Measurements from ENCODE around the gene MAP3K7CL.

MAP3K7CL gene

DNA sequence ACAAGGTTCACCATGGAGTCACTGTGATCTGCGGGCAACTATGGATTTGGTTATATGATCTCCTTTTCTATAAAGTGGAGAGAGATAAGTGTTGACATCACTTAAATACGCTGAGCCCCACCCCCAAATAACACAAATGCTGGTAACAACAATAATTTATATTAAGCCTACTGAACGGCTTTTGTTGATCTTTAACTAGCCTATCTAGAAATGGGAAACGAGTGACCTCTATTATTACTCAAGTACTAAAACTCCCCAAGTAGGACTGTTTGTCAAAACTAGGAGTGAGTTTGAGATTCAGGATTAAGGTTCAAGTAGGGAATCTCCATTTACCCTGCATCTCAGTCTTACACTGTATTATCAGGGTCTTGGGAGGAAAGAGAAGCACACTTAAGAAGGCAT lies 52.2 kb downstream of the MAP3K7CL start:
- peak overlapping the region; percentile 64 for H3K4me3 ChIP-seq
- TF ChIP-seq, protein P1, sequence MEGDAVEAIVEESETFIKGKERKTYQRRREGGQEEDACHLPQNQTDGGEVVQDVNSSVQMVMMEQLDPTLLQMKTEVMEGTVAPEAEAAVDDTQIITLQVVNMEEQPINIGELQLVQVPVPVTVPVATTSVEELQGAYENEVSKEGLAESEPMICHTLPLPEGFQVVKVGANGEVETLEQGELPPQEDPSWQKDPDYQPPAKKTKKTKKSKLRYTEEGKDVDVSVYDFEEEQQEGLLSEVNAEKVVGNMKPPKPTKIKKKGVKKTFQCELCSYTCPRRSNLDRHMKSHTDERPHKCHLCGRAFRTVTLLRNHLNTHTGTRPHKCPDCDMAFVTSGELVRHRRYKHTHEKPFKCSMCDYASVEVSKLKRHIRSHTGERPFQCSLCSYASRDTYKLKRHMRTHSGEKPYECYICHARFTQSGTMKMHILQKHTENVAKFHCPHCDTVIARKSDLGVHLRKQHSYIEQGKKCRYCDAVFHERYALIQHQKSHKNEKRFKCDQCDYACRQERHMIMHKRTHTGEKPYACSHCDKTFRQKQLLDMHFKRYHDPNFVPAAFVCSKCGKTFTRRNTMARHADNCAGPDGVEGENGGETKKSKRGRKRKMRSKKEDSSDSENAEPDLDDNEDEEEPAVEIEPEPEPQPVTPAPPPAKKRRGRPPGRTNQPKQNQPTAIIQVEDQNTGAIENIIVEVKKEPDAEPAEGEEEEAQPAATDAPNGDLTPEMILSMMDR (IDR thresholded peaks at IDR 0.05): no peak
- DNase-seq (ENCODE audit: low spot score): no peak
- H3K27ac ChIP-seq: peak overlapping the region; percentile 83 to 90

DNA sequence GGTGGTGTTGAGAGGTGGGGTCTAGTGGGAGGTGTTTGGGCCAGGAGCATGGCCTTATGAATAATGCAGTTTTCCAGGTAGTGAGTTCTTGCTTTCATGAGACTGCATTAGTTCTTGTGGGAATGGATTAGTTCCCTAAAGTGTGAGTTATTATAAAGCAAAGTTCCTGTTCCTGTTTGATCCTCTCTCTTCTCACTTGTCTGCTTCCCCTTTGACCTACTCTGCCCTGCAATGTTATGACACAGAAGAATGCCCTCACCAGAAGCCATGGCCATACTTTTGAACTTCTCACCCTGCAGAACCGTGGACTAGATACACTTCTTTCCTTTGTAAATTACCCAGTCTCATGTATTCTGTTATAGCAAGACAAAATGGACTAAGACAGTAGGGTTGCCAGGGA lies 53.6 kb downstream of the MAP3K7CL start:
- TF ChIP-seq, protein P1 (IDR thresholded peaks at IDR 0.05): no peak
- H3K4me3 ChIP-seq: no peak overlapping the region
- DNase-seq (ENCODE audit: low spot score): no peak
- H3K27ac ChIP-seq: peak overlapping the region in 1 of 2 donors; percentile 83

DNA sequence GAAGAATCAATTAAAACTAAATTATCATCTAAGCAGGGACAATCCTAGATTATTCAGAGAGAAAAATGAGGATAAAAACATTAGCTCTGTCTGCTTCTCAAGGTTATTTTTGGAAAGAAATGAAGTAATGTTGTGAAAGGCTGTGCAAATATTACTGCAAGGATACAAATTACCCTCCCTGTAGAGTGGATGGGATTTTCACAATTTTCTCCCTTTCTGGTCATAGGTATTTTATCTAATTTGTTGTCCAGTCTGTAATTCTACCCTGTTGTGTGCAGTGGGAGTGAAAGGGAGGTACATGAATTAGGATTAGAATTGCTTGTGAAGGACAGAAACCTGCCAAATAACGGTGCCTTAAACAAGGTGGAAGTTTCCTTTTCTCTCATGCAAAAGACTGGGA lies 54.7 kb downstream of the MAP3K7CL start:
- TF ChIP-seq, protein P1 (IDR thresholded peaks at IDR 0.05): no peak
- no peak for DNase-seq (ENCODE audit: low spot score)
- Histone ChIP-seq H3K4me3 (no peak overlapping the region), H3K27ac (peak overlapping the region in 1 of 2 donors; percentile 12)

DNA sequence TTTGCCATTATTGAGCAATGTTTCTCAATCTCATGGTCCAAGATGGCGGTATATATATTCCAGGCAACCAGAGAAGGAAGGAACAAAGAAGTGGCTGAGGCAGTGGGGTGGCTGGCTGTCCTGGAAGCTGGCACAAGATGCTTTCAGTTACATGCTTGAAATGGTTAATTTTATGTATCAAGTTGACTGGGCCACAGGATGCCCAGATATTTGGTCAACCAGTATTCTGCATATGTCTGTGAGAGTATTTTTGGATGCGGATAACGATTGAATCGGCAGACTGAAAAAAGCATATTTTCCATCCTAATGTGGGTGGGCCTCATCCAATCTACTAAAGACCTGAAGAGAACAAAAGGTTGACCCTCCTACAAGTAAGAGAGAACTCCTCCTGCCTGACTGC lies 55.2 kb downstream of the MAP3K7CL start:
- Histone ChIP-seq H3K4me3 (no peak overlapping the region), H3K27ac (no peak overlapping the region)
- TF ChIP-seq, protein P1 (IDR thresholded peaks at IDR 0.05): no peak
- DNase-seq (ENCODE audit: low spot score): no peak

- DNase-seq (ENCODE audit: low spot score): no peak
- H3K4me3 ChIP-seq: no peak overlapping the region
- TF ChIP-seq, protein P1 (IDR thresholded peaks at IDR 0.05): no peak
- no peak overlapping the region for H3K27ac ChIP-seq
Observed at GRCh38 chr21:29186246-29186645, 55.8 kb downstream of the MAP3K7CL start.

DNA sequence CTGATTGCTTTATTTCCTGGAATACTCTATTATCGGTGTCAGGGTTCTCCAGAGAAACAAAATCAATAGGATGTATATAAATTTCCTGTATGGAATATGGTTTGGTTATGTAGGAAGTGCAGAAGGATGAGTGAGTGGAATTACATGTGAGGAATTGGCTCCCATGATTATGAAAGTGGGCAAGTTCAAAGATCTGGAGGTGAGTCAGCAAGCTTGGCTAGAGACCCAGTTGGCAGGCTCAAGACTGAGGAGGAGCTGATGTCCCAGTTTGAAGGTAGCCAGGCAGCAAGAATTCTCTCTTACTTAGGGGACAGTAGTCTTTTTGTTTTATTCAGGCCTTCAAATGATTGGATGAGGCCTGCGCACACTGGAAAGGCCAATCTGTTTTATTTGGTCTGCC lies 57.5 kb downstream of the MAP3K7CL start:
- Histone ChIP-seq H3K27ac (no peak overlapping the region), H3K4me3 (no peak overlapping the region)
- no peak for DNase-seq (ENCODE audit: low spot score)
- TF ChIP-seq, protein P1 (IDR thresholded peaks at IDR 0.05): no peak

DNA sequence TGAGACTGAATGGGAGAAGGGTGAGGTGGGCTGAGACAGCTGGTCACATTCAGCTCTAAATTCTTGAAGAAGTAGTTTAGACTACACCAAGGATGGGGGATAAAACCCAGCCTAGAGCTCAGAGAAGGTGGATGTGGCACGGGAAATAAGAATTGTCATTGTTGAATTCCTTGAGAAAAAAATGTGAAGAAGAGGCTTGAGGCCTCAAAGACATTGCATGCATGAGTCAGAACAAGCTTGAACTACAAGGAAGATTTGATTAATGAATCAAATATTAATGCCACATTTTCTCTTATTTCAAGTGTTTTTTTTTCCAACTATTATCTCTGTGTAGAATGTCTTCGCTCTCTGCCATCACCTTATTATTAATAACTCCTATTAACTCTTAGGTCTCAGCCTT lies 58.9 kb downstream of the MAP3K7CL start:
- Histone ChIP-seq H3K4me3 (no peak overlapping the region), H3K27ac (no peak overlapping the region)
- no peak for DNase-seq (ENCODE audit: low spot score)
- TF ChIP-seq, protein P1 (IDR thresholded peaks at IDR 0.05): no peak

Measured in coronary artery (tissue), 2 donors.